ENCODE data around the gene OR2M3. TPM values are rescaled to one million over a fixed set of nuclear protein-coding genes. Genes with fewer than 3 reads are reported as not detected.
"Not testable (repeated sequence)": the region's sequence is repeated elsewhere in the genome, so short reads cannot be mapped to it uniquely, and the experiment has no call there.

Gene OR2M3
- total and polyA plus RNA-seq, 2 donors: not detected

GRCh38 chr1:248231117-248231516, 34.1 kb downstream of the OR2M3 start, which contains the start of gene OR2M4:
TSS of gene OR2M4 (plus strand) at chr1:248231417. CDS start at chr1:248238929, 7,512 bp downstream.
- no peaks in the 10 kb centered on the region for H3K36me3 ChIP-seq (ENCODE audit: insufficient read depth)
- no peak for DNase-seq (ENCODE audit: extremely low spot score)
- WGBS: 72% methylated on average over 2 of the region's 2 CpGs
- H3K4me3 ChIP-seq (ENCODE audit: low read depth, low read length): no peak within 1 kb of the TSS
- no peaks in the 10 kb centered on the region for H3K4me1 ChIP-seq (ENCODE audit: insufficient read depth)
- H3K27ac ChIP-seq (ENCODE audit: low read depth): no peak within 1 kb of the TSS

GRCh38 chr1:248239478-248239877, 42.4 kb downstream of the OR2M3 start:
- no peak for DNase-seq (ENCODE audit: extremely low spot score)
- Histone ChIP-seq H3K4me1 (ENCODE audit: insufficient read depth) (no peaks in the 10 kb centered on the region), H3K36me3 (ENCODE audit: insufficient read depth) (no peaks in the 10 kb centered on the region), H3K27ac (ENCODE audit: low read depth) (no peak overlapping the region), H3K4me3 (ENCODE audit: low read depth, low read length) (no peak overlapping the region)
- 92% methylated on average over 9 of the region's 9 CpGs for WGBS

- 8% methylated on average over 14 of the region's 14 CpGs for WGBS
- no peak for DNase-seq (ENCODE audit: extremely low spot score)
- H3K4me1 ChIP-seq (ENCODE audit: insufficient read depth): no peaks in the 10 kb centered on the region
- no peaks in the 10 kb centered on the region for H3K36me3 ChIP-seq (ENCODE audit: insufficient read depth)
- H3K4me3 ChIP-seq (ENCODE audit: low read depth, low read length): no peak overlapping the region
- no peak overlapping the region for H3K27ac ChIP-seq (ENCODE audit: low read depth)
These were observed 46.1 kb downstream of the OR2M3 start for GRCh38 chr1:248243204-248243603.

- 68% methylated on average over 1 of the region's 1 CpG for WGBS
- H3K4me3 ChIP-seq (ENCODE audit: low read depth, low read length); H3K27ac ChIP-seq (ENCODE audit: low read depth); H3K36me3 ChIP-seq (ENCODE audit: insufficient read depth); DNase-seq (ENCODE audit: extremely low spot score); H3K4me1 ChIP-seq (ENCODE audit: insufficient read depth): not testable (repeated sequence)
These were observed 62.2 kb downstream of the OR2M3 start for GRCh38 chr1:248259309-248259708.

Other genes starting within 250 kb of the OR2M3 start
- gene OR2L8, start 248.4 kb upstream of the OR2M3 start, total RNA-seq: 0.53 TPM
- not detected for gene OR2L8, start 248.4 kb upstream of the OR2M3 start, polyA plus RNA-seq
- not detected for gene OR2AK2, start 232.0 kb upstream of the OR2M3 start, total RNA-seq
- gene OR2AK2, start 232.0 kb upstream of the OR2M3 start, polyA plus RNA-seq: not detected
- not detected for gene OR2L5, start 183.6 kb upstream of the OR2M3 start, total RNA-seq
- gene OR2L5, start 183.6 kb upstream of the OR2M3 start, polyA plus RNA-seq: not detected
- 0.11 TPM for gene OR2L2, start 167.2 kb upstream of the OR2M3 start, total RNA-seq
- gene OR2L2, start 167.2 kb upstream of the OR2M3 start, polyA plus RNA-seq: 0.01 TPM
- gene OR2L3, start 150.4 kb upstream of the OR2M3 start, total RNA-seq: not detected
- gene OR2L3, start 150.4 kb upstream of the OR2M3 start, polyA plus RNA-seq: not detected
- gene OR2L13, start 102.1 kb upstream of the OR2M3 start, total RNA-seq: not detected
- 0.04 TPM for gene OR2L13, start 102.1 kb upstream of the OR2M3 start, polyA plus RNA-seq
- not detected for gene OR2M5, start 52.1 kb upstream of the OR2M3 start, total RNA-seq
- not detected for gene OR2M5, start 52.1 kb upstream of the OR2M3 start, polyA plus RNA-seq
- not detected for gene OR2M2, start 22.4 kb upstream of the OR2M3 start, total RNA-seq
- not detected for gene OR2M2, start 22.4 kb upstream of the OR2M3 start, polyA plus RNA-seq
- not detected for gene OR2M4, start 34.2 kb downstream of the OR2M3 start, total RNA-seq
- gene OR2M4, start 34.2 kb downstream of the OR2M3 start, polyA plus RNA-seq: not detected
- not detected for gene OR2T33, start 80.7 kb downstream of the OR2M3 start, total RNA-seq
- gene OR2T33, start 80.7 kb downstream of the OR2M3 start, polyA plus RNA-seq: not detected
- not detected for gene OR2T12, start 106.2 kb downstream of the OR2M3 start, total RNA-seq
- gene OR2T12, start 106.2 kb downstream of the OR2M3 start, polyA plus RNA-seq: not detected
- not detected for gene OR2M7, start 127.3 kb downstream of the OR2M3 start, total RNA-seq
- gene OR2M7, start 127.3 kb downstream of the OR2M3 start, polyA plus RNA-seq: not detected
- gene OR14C36, start 151.5 kb downstream of the OR2M3 start, total RNA-seq: not detected
- gene OR14C36, start 151.5 kb downstream of the OR2M3 start, polyA plus RNA-seq: not detected
- not detected for gene OR2T4, start 164.4 kb downstream of the OR2M3 start, total RNA-seq
- not detected for gene OR2T4, start 164.4 kb downstream of the OR2M3 start, polyA plus RNA-seq
- gene OR2T6, start 178.5 kb downstream of the OR2M3 start, total RNA-seq: not detected
- gene OR2T6, start 178.5 kb downstream of the OR2M3 start, polyA plus RNA-seq: not detected
- gene OR2T1, start 205.8 kb downstream of the OR2M3 start, total RNA-seq: not detected
- gene OR2T1, start 205.8 kb downstream of the OR2M3 start, polyA plus RNA-seq: not detected
- gene OR2T2, start 248.4 kb downstream of the OR2M3 start, total RNA-seq: not detected
- not detected for gene OR2T2, start 248.4 kb downstream of the OR2M3 start, polyA plus RNA-seq